Renal cortex interstitium (tissue), 11 donors: ENCODE measurements around the gene ADO. TPM values are rescaled to one million over a fixed set of nuclear protein-coding genes. Genes with fewer than 3 reads are reported as not detected.
"Not testable (repeated sequence)": the region's sequence is repeated elsewhere in the genome, so short reads cannot be mapped to it uniquely, and the experiment has no call there.

Experiments
- DNase-seq, 11 donors: peaks; one replicate each; pipeline ENCODE4 v3.0.0-alpha.2; 2013; ENCODE audit warnings: low read depth in 9 of 11, low spot score in 4 of 11; ENCODE audit errors: extremely low read depth in 1 of 11
- polyA plus RNA-seq, 3 donors: library from polyadenylated mRNA; unstranded; fragments of 120-200 nt; gene quantifications; one replicate each; pipeline ENCODE4 v1.2.1, GENCODE V29; 2013; ENCODE audit not compliant: insufficient read length in 3 of 3

The ADO gene
- polyA plus RNA-seq, 3 donors = 29.8 to 37.1 (median 35.7) TPM

DNA sequence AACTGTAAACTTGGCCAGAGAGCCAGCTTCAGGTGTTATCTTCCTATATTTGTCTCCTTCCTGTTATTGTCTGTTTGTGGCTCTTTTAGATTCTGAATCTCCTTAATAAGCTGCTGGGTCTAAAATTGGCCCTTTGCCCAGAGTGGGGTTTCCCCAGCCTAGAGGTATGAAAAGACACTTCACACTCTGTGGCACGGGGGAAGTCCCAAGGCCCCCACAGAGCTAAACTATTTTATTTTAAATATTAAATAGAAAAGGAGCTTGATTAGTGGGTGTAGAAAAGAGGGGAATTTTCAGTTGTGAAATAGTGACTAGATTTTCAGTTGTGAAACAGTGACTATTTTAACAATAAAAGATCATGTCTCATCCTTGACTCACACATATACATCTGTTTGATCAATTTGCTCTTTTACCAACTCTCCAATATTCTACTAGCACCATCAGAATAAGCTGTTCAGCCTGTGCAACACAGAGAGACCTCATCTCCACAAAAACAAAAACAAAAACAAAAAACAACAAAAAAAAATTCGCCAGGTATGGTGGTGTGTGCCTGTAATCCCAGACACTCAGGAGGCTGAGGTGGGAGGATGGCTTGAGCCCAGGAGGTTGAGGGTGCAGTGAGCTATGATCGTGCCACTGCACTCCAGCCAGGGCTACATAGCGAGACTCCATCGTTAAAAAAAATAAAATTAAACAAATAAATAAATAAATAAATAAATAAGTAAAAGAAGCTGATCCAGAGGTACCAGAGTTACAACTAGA lies 24.9 kb upstream of the ADO start:
- DNase-seq = no peak

DNA sequence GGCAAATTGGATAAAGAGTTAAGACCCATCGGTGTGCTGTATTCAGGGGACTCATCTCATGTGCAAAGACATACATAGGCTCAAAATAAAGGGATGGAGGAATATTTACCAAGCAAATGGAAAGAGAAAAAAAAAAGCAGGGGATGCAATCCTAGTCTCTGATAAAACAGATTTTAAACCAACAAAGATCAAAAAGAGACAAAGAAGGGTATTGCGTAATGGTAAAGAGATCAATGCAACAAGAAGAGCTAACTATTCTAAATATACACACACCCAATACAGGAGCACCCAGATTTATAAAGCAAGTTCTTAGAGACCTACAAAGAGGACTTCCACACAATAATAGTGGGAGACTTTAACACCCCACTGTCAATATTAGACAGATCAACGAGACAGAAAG lies 20.0 kb upstream of the ADO start:
- DNase-seq = not testable (repeated sequence)

DNA sequence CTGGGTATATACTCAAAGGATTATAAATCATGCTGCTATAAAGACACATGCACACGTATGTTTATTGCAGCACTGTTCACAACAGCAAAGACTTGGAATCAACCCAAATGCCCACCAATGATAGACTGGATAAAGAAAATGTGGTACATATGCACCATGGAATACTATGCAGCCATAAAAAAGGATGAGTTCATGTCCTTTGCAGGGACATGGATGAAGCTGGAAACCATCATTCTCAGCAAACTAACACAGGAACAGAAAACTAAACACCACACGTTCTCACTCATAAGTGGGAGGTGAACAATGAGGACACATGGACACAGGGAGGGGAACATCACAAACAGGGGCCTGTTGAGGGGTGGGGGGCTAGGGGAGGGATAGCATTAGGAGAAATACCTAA lies 16.2 kb upstream of the ADO start:
- not testable (repeated sequence) for DNase-seq

DNA sequence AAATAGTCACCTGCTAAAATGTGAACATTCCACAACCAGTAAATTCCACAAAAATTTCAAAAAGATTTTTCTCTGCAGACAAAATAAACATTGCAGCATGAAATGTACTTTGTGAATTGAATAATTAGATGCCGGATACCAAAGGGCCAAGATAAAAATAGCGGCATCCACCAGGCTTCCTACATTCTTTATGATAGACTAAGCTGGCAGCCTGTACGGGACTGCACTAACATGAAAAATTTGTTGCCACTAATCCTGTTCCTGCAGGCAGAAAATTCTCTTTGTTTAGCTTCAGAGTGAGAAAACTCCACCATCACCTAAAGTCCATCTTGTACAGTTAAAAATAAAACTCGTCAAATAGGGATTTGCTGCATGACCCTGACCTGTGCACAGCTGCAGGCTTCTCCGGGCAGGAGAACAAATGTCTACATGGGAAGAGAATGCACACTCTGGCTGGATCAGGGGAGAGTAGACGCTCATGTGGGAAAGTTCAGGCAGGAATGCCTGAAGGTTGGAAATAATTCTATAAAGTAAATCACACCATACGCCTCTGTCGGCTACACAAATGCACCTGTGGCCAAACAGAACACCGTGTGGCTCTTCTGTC lies 15.6 kb upstream of the ADO start:
- DNase-seq = no peak

DNA sequence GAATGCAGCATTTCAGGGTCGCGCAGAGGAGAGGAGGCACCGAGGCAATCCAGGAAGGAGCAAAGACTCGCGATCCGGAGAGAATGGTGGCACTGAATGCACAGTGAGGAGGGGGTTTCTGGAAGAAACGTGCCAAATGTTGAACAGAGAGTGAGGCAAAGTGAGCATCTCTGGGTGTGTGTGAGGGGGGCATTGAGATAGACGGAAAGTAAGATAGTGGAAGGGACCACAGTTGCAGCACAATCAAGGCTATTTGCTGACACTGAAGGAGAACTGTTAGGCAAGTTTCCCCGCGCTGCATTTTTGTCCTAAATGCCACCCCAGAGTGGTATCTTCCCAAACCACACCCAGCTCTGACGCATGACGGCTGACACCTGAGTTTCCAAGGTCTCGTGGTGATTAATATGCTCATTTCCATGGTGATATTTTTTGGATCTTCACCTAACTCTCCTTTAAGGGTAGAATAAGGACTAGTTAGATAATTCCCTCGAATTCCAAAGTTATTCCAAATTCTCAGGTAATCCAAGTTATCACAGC lies 14.4 kb upstream of the ADO start:
- no peak for DNase-seq

DNA sequence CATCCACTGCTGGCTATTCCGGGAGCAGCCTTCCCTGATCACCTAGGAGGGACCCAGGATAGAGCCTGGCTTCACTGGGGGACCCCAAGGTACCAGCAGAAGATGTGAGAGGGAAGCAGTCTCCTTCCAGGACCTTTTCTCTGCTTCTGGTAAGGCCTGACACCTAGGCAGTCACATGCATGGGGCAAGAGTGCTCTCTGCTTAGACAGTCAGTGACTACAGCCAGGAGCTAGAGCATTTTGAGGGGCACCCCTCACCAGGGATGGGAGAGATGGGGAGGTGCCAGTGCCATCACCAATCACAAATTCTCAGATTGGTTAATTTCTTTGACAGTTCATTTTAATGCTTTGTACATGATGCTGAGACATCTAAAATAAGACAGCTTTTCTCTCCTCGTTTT lies 13.9 kb upstream of the ADO start:
- DNase-seq = no peak

DNA sequence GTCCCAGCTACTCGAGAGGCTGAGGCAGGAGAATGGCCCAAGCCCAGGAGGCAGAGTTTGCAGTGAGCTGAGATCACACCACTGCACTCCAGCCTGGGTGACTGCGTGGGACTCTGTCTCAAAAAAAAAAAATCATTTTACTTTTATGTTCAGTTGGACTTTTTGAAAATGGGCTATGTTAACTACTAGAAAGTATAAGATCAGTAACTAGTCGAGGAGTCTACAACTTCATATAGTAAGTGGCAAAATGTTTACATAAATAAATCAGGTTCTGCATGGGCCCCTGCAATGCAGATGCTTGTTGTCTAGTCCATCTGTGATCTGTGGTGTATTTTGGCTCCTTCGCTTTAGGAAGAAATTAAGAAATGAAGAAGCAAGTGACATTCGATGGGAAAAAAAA lies 12.3 kb upstream of the ADO start:
- DNase-seq = no peak

DNA sequence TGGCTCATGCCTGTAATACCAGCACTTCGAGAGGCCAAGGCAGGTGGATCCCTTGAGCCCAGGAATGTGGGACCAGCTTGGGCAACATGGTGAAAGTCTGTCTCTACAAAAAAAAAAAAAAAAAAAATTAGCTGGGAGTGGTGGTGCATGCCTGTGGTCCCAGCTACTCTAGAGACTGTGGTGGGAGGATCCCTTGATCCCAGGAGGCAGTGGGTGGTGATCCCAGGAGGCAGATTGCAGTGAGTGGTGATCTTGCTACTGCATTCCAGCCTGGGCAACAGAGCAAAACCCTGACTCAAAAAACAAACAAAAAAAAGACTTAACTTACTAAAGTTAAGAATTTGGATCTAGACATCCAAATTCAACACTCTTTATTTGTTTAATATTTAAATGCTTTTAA lies 10.2 kb upstream of the ADO start:
- DNase-seq = no peak

DNA sequence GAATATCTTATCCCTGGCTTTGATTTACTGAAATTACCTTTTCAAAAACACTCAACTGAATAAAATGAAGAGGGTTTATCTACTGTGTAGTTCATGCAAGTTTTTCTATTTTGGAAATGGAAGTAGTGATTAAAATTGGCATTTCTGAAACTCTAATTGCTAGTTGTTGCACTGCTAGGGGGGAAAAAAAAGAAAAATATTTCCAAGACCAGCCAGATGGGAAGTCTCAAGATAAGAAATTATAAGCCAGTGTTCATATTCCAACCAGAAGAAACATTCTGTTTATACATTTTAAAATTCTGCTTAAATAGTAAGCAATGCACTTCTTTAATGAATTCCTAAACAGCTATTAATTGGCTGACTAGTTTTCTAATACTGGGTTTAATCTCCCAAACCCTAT lies 9.4 kb upstream of the ADO start:
- no peak for DNase-seq

DNA sequence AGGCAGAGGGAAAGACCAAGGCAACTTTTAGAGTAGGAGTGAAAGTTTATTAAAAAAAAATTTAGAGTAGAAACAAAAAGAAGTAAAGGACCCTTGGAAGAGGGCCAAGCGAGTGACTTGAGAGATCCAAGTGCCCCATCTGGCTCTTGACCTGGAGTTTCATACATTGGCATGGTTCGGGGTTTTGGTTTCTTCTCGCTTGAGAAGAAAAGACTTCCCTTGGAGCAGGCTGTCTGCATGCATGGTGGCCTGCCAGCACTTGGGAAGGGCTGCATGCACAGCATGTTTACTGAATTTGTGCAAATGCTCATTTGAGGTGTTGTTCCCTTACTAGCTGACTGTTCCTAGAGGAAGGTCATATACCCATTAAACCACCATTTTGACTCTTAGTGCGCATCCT lies 8.8 kb upstream of the ADO start:
- DNase-seq = no peak

DNA sequence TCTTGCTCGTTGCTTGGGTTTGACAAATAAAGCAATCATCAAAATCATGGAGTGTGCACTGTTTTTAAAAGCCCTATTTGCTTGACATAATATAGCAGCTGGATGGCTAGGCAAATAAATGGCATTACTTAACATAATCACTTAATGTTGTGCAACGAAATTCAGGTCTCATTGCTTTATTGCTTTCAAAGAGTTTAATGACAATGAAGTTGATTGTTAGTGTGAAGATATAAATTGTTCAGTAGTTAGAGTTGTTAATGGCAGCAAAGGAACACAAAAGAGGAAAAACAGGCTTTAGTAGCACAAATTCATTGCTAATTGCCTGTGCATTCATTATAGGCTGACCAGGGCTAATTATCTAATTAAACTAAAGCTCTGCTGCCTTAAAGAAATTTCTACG lies 7.6 kb upstream of the ADO start:
- DNase-seq = no peak

DNA sequence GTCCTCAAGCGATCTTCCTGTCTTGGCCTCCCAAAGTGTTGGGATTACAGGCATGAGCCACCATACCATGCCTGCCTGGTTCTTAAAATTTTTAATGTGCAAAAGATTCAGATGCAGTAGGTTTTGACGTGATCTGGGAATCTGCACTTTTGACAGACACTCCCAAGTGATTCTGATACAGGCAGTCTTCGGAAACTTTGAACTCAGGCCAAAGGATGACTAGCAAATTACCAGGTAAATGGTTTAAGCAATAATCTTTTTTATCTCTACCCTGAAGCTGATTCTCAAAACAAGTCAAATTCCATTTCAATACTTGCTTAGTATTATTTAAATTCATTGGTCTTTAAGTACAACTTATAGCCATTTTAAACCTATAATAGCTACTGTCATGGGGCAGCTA lies 2.6 kb upstream of the ADO start:
- DNase-seq = no peak

DNA sequence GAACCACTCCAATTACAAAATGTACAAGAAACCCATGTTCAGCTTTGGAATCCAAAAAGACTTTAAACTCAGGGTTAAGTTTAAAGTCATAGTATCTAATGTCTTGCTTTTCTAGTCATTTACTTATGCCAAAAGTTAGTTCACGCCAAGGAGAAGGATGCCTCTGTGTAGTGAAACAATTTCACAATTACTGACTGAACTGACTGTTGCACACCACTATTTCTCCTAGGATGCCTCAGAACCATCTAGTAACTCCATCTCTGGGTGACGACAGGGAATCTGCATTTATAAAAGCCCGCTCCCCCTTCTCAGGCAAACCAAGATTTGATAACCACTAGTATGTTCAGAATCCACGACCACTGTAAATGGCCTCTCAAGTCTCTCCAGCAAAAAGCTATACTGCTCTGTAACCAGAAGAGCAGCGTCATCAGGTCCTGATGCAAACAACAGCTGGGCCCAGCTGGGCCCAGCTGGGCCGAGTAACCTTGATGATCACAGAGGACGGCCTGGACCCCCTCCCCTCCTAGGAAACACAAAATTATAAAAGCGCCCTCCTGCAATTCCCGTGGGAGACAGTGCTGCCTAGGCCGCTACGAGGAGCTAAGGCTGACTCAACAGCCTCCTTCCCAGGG lies 680 bp upstream of the ADO start:
- DNase-seq = peak in 6 of 11 donors; percentile 66 to 91 (median 84)

DNA sequence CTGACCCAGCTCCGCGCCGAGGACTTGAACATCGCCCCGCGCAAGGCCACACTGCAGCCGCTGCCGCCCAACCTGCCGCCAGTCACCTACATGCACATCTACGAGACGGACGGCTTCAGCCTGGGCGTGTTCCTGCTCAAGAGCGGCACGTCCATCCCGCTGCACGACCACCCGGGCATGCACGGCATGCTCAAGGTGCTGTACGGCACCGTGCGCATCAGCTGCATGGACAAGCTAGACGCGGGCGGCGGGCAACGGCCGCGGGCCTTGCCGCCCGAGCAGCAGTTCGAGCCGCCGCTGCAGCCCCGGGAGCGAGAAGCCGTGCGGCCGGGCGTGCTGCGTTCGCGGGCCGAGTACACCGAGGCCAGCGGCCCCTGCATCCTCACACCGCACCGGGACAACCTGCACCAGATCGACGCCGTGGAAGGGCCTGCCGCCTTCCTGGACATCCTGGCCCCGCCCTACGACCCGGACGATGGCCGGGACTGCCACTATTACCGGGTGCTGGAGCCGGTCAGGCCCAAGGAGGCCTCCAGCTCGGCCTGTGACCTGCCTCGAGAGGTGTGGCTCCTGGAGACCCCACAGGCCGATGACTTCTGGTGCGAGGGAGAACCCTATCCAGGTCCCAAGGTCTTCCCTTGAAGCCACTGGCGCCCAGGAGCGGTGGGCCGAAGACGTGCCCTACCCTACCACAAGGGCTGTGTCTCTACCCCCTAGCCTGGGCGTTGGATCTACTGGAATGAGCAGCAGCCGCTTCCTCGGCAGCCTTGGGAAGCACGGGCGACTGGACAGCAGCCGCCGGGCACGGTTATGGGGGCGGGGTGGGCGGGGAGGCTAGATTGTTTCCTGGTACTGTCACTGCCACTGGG lies 945 bp downstream of the ADO start:
- DNase-seq = peak in 3 of 11 donors; percentile 12 to 34 (median 33)

DNA sequence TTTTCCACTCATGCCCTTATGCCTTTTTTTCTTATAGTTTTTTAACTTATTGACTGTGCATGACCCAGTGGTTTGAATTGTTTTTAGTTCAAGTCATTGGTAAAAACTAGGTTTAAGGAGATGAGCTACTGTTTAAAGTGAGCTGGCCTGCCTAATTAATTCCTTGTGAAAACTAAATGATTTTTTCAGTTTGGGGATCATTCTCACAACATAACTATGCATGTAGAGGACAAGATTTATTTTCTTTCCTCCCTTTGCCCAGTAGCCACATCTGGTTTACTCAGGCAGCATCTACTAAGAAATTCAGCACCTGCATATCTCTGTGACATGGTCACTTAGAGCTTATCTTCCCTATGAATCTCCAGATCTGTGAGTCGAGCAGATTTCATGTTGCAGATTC lies 1.7 kb downstream of the ADO start:
- DNase-seq = no peak

DNA sequence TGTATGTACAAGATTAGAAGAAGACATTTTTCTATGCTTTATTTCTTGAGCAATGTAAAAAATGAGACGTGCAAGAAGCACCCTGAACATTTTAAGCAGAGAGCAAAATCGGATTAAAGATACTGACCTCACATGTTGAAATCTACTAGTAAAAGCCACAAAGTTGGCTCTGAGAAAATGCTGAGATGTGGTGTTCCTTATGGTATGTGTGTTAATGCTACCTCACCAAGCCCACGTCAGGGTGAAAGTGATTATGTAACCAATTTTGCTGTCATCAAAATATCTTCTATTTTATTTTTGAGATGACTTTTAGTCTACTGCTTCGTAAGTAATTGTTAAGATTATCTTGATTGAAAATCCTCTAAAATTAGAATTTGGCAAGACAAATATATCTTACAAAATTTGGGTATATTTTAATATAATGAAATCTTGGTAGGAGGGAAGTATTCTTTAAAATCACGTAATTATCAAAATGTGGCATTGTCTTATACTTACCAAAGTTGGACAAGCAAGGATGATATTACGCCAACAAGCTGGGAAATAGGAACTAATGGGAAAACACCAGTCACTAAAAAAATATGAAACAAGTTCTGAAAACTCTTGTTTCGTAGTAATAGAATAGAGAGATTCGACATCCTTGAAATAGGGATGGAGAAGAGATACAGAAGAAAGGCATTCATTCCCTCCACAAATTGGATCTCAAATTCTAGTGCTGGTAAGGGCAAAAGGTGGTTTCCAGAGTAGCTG lies 5.8 kb downstream of the ADO start:
- no peak for DNase-seq

DNA sequence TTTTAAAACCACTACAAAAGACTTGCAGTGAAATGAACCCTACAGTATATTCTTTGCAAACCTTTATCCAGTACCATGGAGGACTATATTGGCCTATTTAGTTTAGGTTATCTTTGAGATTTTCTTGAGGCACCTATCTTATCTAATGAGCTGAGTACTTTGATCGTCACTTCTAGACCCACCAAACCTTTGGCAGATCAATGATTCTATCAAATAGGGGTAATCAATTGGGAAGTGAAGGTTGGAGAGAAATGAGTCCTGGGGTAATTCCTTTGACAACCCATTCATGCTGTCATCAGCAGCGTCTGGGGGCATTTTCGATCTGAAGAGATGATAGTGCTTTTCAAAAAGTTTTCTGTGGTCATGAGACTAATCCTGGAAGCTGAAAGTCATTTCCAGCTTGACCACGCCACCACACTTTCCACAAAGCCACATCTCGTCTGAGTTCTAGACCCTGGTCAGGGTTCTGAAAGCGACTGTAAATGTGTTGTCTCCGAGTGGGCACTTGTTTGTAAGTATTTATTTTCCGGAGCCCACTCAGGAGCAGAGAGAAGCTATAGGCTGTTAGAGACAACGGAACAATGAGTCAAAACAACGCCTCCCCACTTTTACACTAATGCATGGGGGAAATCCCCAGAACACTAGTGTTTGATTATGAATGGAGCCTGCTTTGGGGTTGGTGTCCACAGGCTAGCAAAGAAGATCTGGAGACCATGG lies 6.8 kb downstream of the ADO start:
- no peak for DNase-seq
